D721Med (cell line): Measurements from ENCODE around the gene ELP1.
A peak's percentile ranks its signal among the peaks of the same experiment; 100 is the strongest.
"Not testable (repeated sequence)": the region's sequence is repeated elsewhere in the genome, so short reads cannot be mapped to it uniquely, and the experiment has no call there.

Experiments used
- DNase-seq: peaks from one replicate; pipeline ENCODE4 v3.0.0; 2011; ENCODE audit warnings: low spot score; ENCODE audit not compliant: insufficient read length
- FAIRE-seq: peaks from 2 replicates; lab custom pipeline; 2011; peaks lifted over from hg19 to GRCh38; lab: Jason Lieb, UNC
- CTCF ChIP-seq: IDR thresholded peaks from 2 replicates; pipeline ENCODE4 v1.5.1; 2012; ENCODE audit warnings: mild to moderate bottlenecking, control low read depth; ENCODE audit not compliant: insufficient read depth; ENCODE audit errors: missing control alignments

Gene ELP1

GRCh38 chr9:108852079-108852478 lies 81.8 kb downstream of the ELP1 start:
- TF ChIP-seq CTCF: no peak
- DNase-seq (no peak), FAIRE-seq (no peak)

- no peak for TF ChIP-seq CTCF
- FAIRE-seq (no peak), DNase-seq (no peak)
Observed at GRCh38 chr9:108851138-108851537, 82.8 kb downstream of the ELP1 start.

GRCh38 chr9:108850293-108850897 lies 83.5 kb downstream of the ELP1 start:
- DNase-seq (no peak), FAIRE-seq (no peak)
- TF ChIP-seq CTCF: peak; percentile 33

GRCh38 chr9:108848296-108848695 lies 85.6 kb downstream of the ELP1 start:
- FAIRE-seq, DNase-seq: not testable (repeated sequence)

- TF ChIP-seq CTCF: no peak
- FAIRE-seq (no peak), DNase-seq (no peak)
Observed at GRCh38 chr9:108845947-108846346, 88.0 kb downstream of the ELP1 start.

- no peak for TF ChIP-seq CTCF
- no peak for FAIRE-seq
- DNase-seq: no peak
Observed at GRCh38 chr9:108845507-108845906, 88.4 kb downstream of the ELP1 start.

GRCh38 chr9:108844856-108845255 lies 89.1 kb downstream of the ELP1 start:
- DNase-seq (no peak), FAIRE-seq (no peak)
- TF ChIP-seq CTCF: no peak

GRCh38 chr9:108844391-108844790 lies 89.5 kb downstream of the ELP1 start:
- TF ChIP-seq CTCF: no peak
- FAIRE-seq: no peak
- DNase-seq: no peak
